Neuronal stem cell (in vitro differentiated cells): ENCODE data around the gene ATP6V1G2.
A peak's percentile ranks its signal among the peaks of the same experiment; 100 is the strongest.

Experiments
- DNase-seq: peaks from one replicate; pipeline ENCODE4 v3.0.0-alpha.2; 2013; ENCODE audit warnings: low spot score
- H2AFZ ChIP-seq: one replicate; pipeline ENCODE4 v1.6.1; 2013; ENCODE audit warnings: mild to moderate bottlenecking, low read length, inconsistent platforms
- H2AK5ac ChIP-seq: 2 replicates; pipeline ENCODE4 v1.6.1; 2013; ENCODE audit warnings: low read depth, mild to moderate bottlenecking, inconsistent platforms, low read length, moderate library complexity, mixed read lengths
- H2BK120ac ChIP-seq: 2 replicates; pipeline ENCODE4 v1.6.1; 2013; ENCODE audit warnings: low read depth, mild to moderate bottlenecking, inconsistent platforms, low read length, moderate library complexity, mixed read lengths
- H2BK12ac ChIP-seq: one replicate; pipeline ENCODE4 v1.6.1; 2013; ENCODE audit warnings: low read length, inconsistent platforms
- H2BK15ac ChIP-seq: 2 replicates; pipeline ENCODE4 v1.6.1; 2013; ENCODE audit warnings: mild to moderate bottlenecking, low read length, inconsistent platforms, mixed read lengths
- H2BK5ac ChIP-seq: one replicate; pipeline ENCODE4 v1.6.1; 2013; ENCODE audit warnings: inconsistent platforms, mild to moderate bottlenecking, low read length, moderate library complexity
- H3K14ac ChIP-seq: one replicate; pipeline ENCODE4 v1.6.1; 2013; ENCODE audit warnings: low read length, inconsistent platforms
- H3K18ac ChIP-seq: 2 replicates; pipeline ENCODE4 v1.6.1; 2013; ENCODE audit warnings: low read length, inconsistent platforms
- H3K23ac ChIP-seq: 2 replicates; pipeline ENCODE4 v1.6.1; 2013; ENCODE audit warnings: low read depth, mild to moderate bottlenecking, mixed read lengths, low read length, inconsistent platforms; ENCODE audit not compliant: poor library complexity
- H3K27ac ChIP-seq: replicated peaks from 3 replicates; pipeline ENCODE4 v1.5.1; 2013; ENCODE audit warnings: low read length, inconsistent platforms
- H3K27me3 ChIP-seq, 3 experiments: 2 replicates each; pipeline ENCODE4 v1.6.1; 2013; ENCODE audit warnings: low read length in 3 of 3, mild to moderate bottlenecking in 2 of 3, inconsistent platforms in 1 of 3, low read depth in 1 of 3, mixed read lengths in 1 of 3, moderate library complexity in 1 of 3; ENCODE audit not compliant: control insufficient read depth in 3 of 3, insufficient read depth in 3 of 3
- H3K36me3 ChIP-seq, 2 donors: replicated peaks in 1 of 2; 2 replicates each; pipeline ENCODE4 v1.6.1; 2013; ENCODE audit warnings: low read length in 2 of 2; ENCODE audit not compliant: control insufficient read depth in 2 of 2, insufficient read depth in 2 of 2
- H3K4ac ChIP-seq: 2 replicates; pipeline ENCODE4 v1.6.1; 2013; ENCODE audit warnings: inconsistent platforms, mild to moderate bottlenecking, low read length, moderate library complexity
- H3K4me1 ChIP-seq, 2 donors: 1 replicate in 1 of 2; 2 replicates in 1 of 2; pipeline ENCODE4 v1.6.1; 2013; ENCODE audit warnings: low read length in 2 of 2, low read depth in 1 of 2; ENCODE audit not compliant: control insufficient read depth in 2 of 2, insufficient read depth in 1 of 2
- H3K4me2 ChIP-seq: one replicate; pipeline ENCODE4 v1.6.1; 2013; ENCODE audit warnings: mild to moderate bottlenecking, low read length, inconsistent platforms; ENCODE audit not compliant: insufficient read depth, poor library complexity, severe bottlenecking
- H3K4me3 ChIP-seq, 2 donors: 2 replicates each; pipeline ENCODE4 v1.5.1; 2013; ENCODE audit warnings: low read length in 2 of 2, mild to moderate bottlenecking in 2 of 2, inconsistent platforms in 1 of 2, moderate library complexity in 1 of 2
- H3K79me1 ChIP-seq: one replicate; pipeline ENCODE4 v1.6.1; 2013; ENCODE audit warnings: low read depth, mild to moderate bottlenecking, inconsistent platforms, low read length, moderate library complexity
- H3K9ac ChIP-seq: one replicate; pipeline ENCODE4 v1.6.1; 2013; ENCODE audit warnings: mild to moderate bottlenecking, low read depth, low read length, inconsistent platforms; ENCODE audit not compliant: poor library complexity
- H3K9me3 ChIP-seq, 2 donors: replicated peaks in 1 of 2; 2 replicates each; pipeline versions ENCODE3 to v1.6.1; 2013; ENCODE audit warnings: low read length in 2 of 2, mild to moderate bottlenecking in 2 of 2, inconsistent platforms in 1 of 2, low read depth in 1 of 2, mixed read lengths in 1 of 2, moderate library complexity in 1 of 2; ENCODE audit not compliant: control insufficient read depth in 2 of 2, insufficient read depth in 1 of 2
- H4K8ac ChIP-seq: one replicate; pipeline ENCODE4 v1.6.1; 2013; ENCODE audit warnings: low read depth, mild to moderate bottlenecking, inconsistent platforms, low read length, moderate library complexity
- H4K91ac ChIP-seq: one replicate; pipeline ENCODE4 v1.6.1; 2013; ENCODE audit warnings: low read length, low read depth, mild to moderate bottlenecking, inconsistent platforms; ENCODE audit not compliant: poor library complexity
- WGBS, 2 donors: extraction: QIAGEN DNeasy Blood & Tissue Kit; methylation state at CpG; one replicate each; pipeline ENCODE4 v1.1.7; 2013; ENCODE audit warnings: missing lambda C conversion rate in 2 of 2, mixed read lengths in 1 of 2; ENCODE audit not compliant: insufficient read length in 2 of 2, insufficient replicate concordance in 1 of 2; ENCODE audit errors: extremely low coverage in 2 of 2; 5-methylcytosine and 5-hydroxymethylcytosine counted together

Gene ATP6V1G2

DNA sequence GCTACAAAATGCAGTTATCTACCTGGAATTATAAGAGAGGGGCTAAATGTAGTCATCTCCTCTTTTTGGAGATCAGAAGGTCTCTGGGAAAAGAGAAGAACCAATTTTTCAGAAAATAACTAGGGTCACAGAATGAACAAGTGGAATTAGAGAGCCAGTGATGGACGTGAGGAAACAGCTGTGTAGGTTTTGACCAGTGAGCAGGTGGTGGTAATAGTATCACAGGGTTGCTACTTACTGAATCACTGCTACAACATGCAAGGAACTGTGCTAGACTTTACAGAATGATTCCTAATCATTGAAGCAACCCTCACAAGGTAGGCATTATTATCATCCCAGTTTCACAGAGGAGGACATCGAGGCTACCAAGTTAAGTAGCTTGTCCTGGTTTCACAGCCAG lies 1.7 kb downstream of the ATP6V1G2 start:
- Histone ChIP-seq H4K8ac (no peak overlapping the region), H3K36me3 (peaks cover 7 to 32% of the 10 kb centered on the region in 2 donors), H2BK12ac (no peak overlapping the region), H3K9me3 (peaks cover 0 to 2% of the 10 kb centered on the region in 2 donors), H3K27me3 (no peaks in the 10 kb centered on the region), H3K18ac (no peak overlapping the region), H2BK15ac (no peak overlapping the region), H3K27ac (no peak overlapping the region), H2AFZ (no peak overlapping the region), H2BK120ac (no peak overlapping the region), H3K23ac (no peak overlapping the region), H2BK5ac (no peak overlapping the region), H3K4me1 (peaks cover 15 to 21% of the 10 kb centered on the region in 2 donors), H3K4me3 (no peak overlapping the region), H2AK5ac (no peak overlapping the region), H3K79me1 (peaks cover 5% of the 10 kb centered on the region), H3K4ac (no peak overlapping the region), H3K9ac (no peak overlapping the region), H3K14ac (no peak overlapping the region), H3K4me2 (no peak overlapping the region), H4K91ac (no peak overlapping the region)
- DNase-seq, result no peak
- no CpG with 5 or more reads among the region's 2 CpGs for WGBS, 2 donors

DNA sequence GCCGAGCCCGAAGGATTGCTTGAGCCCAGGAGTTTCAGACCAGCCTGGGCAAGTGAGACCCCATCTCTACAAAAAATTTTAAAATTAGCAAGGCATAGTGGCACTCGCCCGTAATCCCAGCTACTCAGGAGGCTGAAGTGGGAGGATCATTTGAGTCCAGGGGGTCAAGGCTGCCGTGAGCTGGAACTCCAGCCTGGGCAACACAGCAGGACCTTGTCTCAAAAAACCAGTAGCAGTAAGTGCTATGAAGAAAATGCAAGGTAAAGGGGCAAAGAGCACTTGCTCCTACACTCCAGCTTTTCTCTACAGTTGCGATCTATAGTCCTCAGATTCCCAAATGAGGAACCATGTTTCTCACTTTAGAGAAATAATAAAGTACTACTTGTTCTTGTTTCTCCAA lies 2.8 kb downstream of the ATP6V1G2 start:
- H4K8ac ChIP-seq, result no peak overlapping the region
- H3K27me3 ChIP-seq, result no peaks in the 10 kb centered on the region
- no peak overlapping the region for H3K4ac ChIP-seq
- H3K36me3 ChIP-seq, result peaks cover 17 to 32% of the 10 kb centered on the region in 2 donors
- no peak overlapping the region for H3K23ac ChIP-seq
- WGBS, 2 donors, result no CpG with 5 or more reads among the region's 6 CpGs
- no peak overlapping the region for H4K91ac ChIP-seq
- H2AFZ ChIP-seq, result no peak overlapping the region
- no peak overlapping the region for H3K14ac ChIP-seq
- no peak overlapping the region for H3K18ac ChIP-seq
- no peak overlapping the region for H3K4me3 ChIP-seq
- H3K9ac ChIP-seq, result no peak overlapping the region
- no peak overlapping the region for H2AK5ac ChIP-seq
- no peak overlapping the region for H2BK5ac ChIP-seq
- DNase-seq, result no peak
- peaks cover 19 to 31% of the 10 kb centered on the region in 2 donors for H3K4me1 ChIP-seq
- H2BK12ac ChIP-seq, result no peak overlapping the region
- H3K9me3 ChIP-seq, result peaks cover 0 to 2% of the 10 kb centered on the region in 2 donors
- H3K27ac ChIP-seq, result no peak overlapping the region
- H2BK15ac ChIP-seq, result no peak overlapping the region
- peaks cover 8% of the 10 kb centered on the region for H3K79me1 ChIP-seq
- no peak overlapping the region for H3K4me2 ChIP-seq
- no peak overlapping the region for H2BK120ac ChIP-seq

DNA sequence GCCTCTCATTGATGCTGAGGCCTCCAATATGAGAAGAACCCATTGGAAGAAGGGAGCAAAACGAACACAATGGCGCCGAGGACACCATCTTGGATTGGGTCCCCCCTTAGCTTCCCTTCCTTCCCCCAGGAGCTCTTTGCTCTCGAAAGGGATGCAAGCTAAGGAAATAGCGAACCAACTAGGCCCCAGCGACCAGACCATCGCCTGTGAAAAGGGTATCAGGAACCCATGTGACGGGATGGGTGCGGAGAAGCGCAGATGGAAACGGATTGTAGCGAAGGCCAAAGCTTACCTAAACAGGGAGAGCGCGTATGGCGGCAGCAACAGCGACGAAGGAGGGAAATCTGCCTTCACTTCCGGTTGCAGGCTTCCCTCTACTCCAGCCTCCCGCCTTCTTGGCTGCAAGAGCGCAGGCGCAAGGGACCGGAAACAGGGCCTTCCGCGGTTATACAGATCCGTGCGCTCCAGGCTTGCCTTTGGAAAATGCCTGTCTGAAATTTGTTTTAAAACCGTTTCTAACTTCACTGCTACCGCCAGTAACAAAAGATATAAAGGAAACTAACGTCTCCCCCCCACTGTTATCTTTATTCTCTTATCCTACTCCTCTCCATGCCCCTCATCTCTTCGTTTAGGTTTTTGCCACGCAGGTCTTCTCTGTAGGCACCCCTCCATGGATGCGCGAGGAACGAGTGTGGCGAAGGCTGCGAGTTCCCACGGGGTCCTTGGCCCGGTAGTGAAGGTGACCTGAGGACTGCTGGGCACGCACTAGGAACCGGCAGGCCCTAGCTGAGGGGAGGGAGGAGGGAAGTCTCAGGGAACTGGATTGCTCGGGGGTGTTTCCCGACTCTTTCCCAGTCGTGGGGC lies 4.5 kb downstream of the ATP6V1G2 start, which contains the start of gene DDX39B:
Gene DDX39B, minus strand, starts transcription at position 346 of the 864 bp plus-strand sequence. CDS start 1,471 bp downstream, outside the sequence.
- Histone ChIP-seq H4K91ac (peak within 1 kb of the TSS; percentile 27), H3K9me3 (no peaks in the 10 kb centered on the region), H2BK120ac (no peak within 1 kb of the TSS), H3K4ac (no peak within 1 kb of the TSS), H2BK5ac (peak within 1 kb of the TSS; percentile 95), H3K18ac (peak within 1 kb of the TSS; percentile 92), H3K36me3 (peaks cover 25 to 42% of the 10 kb centered on the region in 2 donors), H3K27ac (peak within 1 kb of the TSS; percentile 89), H4K8ac (no peak within 1 kb of the TSS), H2BK12ac (no peak within 1 kb of the TSS), H3K27me3 (no peaks in the 10 kb centered on the region), H2AK5ac (no peak within 1 kb of the TSS), H2BK15ac (no peak within 1 kb of the TSS), H3K4me3 (peak within 1 kb of the TSS; percentile 87 to 92), H3K23ac (peak within 1 kb of the TSS; percentile 39), H3K79me1 (peaks cover 4% of the 10 kb centered on the region), H2AFZ (peak within 1 kb of the TSS; percentile 90), H3K9ac (peak within 1 kb of the TSS; percentile 91), H3K4me2 (peak within 1 kb of the TSS; percentile 75), H3K4me1 (peaks cover 13 to 26% of the 10 kb centered on the region in 2 donors), H3K14ac (no peak within 1 kb of the TSS)
- WGBS, 2 donors, result no CpG with 5 or more reads among the region's 43 CpGs
- DNase-seq, result peak; percentile 92

DNA sequence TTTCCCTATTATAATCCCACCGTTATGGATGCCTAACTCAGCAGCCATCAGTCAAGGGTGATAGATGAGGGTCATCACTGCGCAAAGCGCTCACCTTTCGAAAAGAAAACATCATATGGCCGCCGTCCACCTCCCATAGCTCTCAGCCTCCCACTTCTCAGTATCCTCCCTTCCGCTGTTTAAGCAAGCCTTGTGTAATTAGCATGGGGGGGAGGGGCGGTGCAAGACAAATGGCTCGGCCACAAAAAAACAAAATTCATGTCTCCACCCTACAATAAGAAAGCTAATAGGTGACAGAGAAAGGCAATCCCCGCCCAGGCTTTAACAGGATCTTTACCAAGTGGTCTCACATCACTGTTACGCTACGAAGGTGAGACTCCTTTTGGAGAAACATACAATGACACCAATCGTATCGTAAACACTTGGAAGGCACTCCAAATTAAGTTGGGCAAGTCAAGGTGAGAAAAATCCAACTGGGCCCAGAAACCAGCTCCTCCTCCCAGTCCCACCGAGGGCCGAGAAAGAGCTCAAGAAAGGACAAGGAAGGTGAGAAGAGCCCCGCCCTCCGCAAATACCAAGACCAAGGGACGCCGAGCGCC lies 5.2 kb downstream of the ATP6V1G2 start:
- H3K4me2 ChIP-seq, result peak overlapping the region; percentile 75
- peak; percentile 29 for DNase-seq
- no peak overlapping the region for H3K4ac ChIP-seq
- H3K4me1 ChIP-seq, result peaks cover 13 to 26% of the 10 kb centered on the region in 2 donors
- WGBS, 2 donors, result no CpG with 5 or more reads among the region's 21 CpGs
- no peak overlapping the region for H3K23ac ChIP-seq
- peak overlapping the region; percentile 89 for H3K27ac ChIP-seq
- peak overlapping the region; percentile 41 for H2AFZ ChIP-seq
- peaks cover 32 to 50% of the 10 kb centered on the region in 2 donors for H3K36me3 ChIP-seq
- H3K9ac ChIP-seq, result peak overlapping the region; percentile 82
- no peak overlapping the region for H2BK12ac ChIP-seq
- H3K14ac ChIP-seq, result no peak overlapping the region
- peak overlapping the region; percentile 27 for H4K91ac ChIP-seq
- no peaks in the 10 kb centered on the region for H3K9me3 ChIP-seq
- H4K8ac ChIP-seq, result no peak overlapping the region
- H3K27me3 ChIP-seq, result no peaks in the 10 kb centered on the region
- peaks cover 4% of the 10 kb centered on the region for H3K79me1 ChIP-seq
- no peak overlapping the region for H2AK5ac ChIP-seq
- H3K18ac ChIP-seq, result peak overlapping the region; percentile 92
- H2BK120ac ChIP-seq, result no peak overlapping the region
- peak overlapping the region; percentile 87 to 92 for H3K4me3 ChIP-seq
- no peak overlapping the region for H2BK15ac ChIP-seq
- H2BK5ac ChIP-seq, result peak overlapping the region; percentile 95
